Neutrophil (primary cell): ENCODE measurements around the gene ARMC3.

Experiments
- H3K27ac ChIP-seq: fragments of 200-600 bp; sonication (generic); 2 replicates; pipeline ENCODE4 v1.5.1; 2016; ENCODE audit warnings: mild to moderate bottlenecking, moderate library complexity
- H3K27me3 ChIP-seq: fragments of 200-600 bp; sonication (generic); 2 replicates; pipeline ENCODE4 v1.6.0; 2016; ENCODE audit warnings: mild to moderate bottlenecking
- H3K36me3 ChIP-seq: fragments of 200-600 bp; sonication (generic); 2 replicates; pipeline ENCODE4 v1.5.1; 2017
- H3K4me1 ChIP-seq, 2 experiments: fragments of 200-600 bp in 1 of 2; sonication (generic) in 1 of 2; 1 replicate in 1 of 2; 2 replicates in 1 of 2; pipeline versions ENCODE4 v1.5.1 to v1.6.1; 2013 to 2016; ENCODE audit warnings: low read depth in 1 of 2, low read length in 1 of 2, mild to moderate bottlenecking in 1 of 2, moderate library complexity in 1 of 2; ENCODE audit not compliant: control insufficient read depth in 1 of 2, insufficient read depth in 1 of 2
- H3K4me3 ChIP-seq, 2 experiments: fragments of 200-600 bp in 1 of 2; sonication (generic) in 1 of 2; 1 replicate in 1 of 2; 2 replicates in 1 of 2; pipeline ENCODE4 v1.5.1; 2013 to 2016; ENCODE audit warnings: low read depth in 1 of 2, low read length in 1 of 2, mild to moderate bottlenecking in 1 of 2, moderate library complexity in 1 of 2
- H3K9me3 ChIP-seq: fragments of 200-600 bp; sonication (generic); 2 replicates; pipeline ENCODE4 v1.5.1; 2016
- TF ChIP-seq, protein P1 (sequence below): fragments of 200-600 bp; sonication (generic); IDR thresholded peaks from 2 replicates; pipeline ENCODE4 v1.5.1; 2016; ENCODE audit warnings: antibody characterized with exemption

Gene ARMC3

DNA sequence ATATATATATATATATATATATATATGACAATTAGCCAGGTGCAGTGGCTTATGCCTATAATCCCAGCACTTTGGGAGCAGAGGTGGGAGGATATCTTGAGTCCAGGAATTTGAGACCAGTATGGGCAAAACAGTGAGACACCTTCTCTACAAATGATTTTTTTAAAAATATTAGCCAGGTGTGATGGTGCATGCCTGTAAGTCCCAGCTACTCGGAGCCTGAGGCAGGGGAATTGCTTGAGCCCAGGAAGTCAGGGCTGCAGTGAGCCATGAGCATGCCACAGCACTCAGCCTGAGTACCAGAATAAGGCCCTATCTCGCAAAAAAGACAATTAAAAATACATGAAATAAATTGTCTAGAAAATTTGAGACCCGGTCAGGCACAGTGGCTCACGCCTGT, 120.3 kb downstream of the ARMC3 start:
- no peak overlapping the region for H3K27ac ChIP-seq
- no peaks in the 10 kb centered on the region for H3K27me3 ChIP-seq
- no peaks in the 10 kb centered on the region for H3K9me3 ChIP-seq
- TF ChIP-seq, protein P1, sequence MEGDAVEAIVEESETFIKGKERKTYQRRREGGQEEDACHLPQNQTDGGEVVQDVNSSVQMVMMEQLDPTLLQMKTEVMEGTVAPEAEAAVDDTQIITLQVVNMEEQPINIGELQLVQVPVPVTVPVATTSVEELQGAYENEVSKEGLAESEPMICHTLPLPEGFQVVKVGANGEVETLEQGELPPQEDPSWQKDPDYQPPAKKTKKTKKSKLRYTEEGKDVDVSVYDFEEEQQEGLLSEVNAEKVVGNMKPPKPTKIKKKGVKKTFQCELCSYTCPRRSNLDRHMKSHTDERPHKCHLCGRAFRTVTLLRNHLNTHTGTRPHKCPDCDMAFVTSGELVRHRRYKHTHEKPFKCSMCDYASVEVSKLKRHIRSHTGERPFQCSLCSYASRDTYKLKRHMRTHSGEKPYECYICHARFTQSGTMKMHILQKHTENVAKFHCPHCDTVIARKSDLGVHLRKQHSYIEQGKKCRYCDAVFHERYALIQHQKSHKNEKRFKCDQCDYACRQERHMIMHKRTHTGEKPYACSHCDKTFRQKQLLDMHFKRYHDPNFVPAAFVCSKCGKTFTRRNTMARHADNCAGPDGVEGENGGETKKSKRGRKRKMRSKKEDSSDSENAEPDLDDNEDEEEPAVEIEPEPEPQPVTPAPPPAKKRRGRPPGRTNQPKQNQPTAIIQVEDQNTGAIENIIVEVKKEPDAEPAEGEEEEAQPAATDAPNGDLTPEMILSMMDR: no peak
- H3K4me3 ChIP-seq: no peak overlapping the region
- H3K36me3 ChIP-seq: no peaks in the 10 kb centered on the region
- H3K4me1 ChIP-seq: no peaks in the 10 kb centered on the region

DNA sequence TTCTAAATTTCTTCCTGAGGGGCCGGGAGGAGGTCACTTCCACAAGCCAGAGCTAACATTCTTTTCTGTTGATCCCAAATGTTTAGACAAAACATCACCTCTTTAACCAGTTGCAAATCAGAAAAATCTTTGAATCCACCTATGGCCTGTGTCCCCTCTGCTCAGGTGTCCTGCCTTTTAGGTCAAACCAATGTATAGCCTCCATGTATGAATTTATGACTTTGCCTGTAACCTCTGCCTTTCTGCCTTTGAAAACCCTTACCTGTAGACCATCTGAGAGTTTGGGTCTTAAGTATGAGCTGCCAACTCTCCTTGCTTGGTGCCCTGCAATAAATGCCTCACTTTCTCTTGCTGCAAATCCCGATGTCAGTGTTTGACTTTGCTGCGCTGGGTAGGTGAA, 123.4 kb downstream of the ARMC3 start:
- no peaks in the 10 kb centered on the region for H3K27me3 ChIP-seq
- H3K4me3 ChIP-seq: no peak overlapping the region
- H3K4me1 ChIP-seq: no peaks in the 10 kb centered on the region
- TF ChIP-seq, protein P1: no peak
- H3K9me3 ChIP-seq: no peaks in the 10 kb centered on the region
- no peaks in the 10 kb centered on the region for H3K36me3 ChIP-seq
- no peak overlapping the region for H3K27ac ChIP-seq

DNA sequence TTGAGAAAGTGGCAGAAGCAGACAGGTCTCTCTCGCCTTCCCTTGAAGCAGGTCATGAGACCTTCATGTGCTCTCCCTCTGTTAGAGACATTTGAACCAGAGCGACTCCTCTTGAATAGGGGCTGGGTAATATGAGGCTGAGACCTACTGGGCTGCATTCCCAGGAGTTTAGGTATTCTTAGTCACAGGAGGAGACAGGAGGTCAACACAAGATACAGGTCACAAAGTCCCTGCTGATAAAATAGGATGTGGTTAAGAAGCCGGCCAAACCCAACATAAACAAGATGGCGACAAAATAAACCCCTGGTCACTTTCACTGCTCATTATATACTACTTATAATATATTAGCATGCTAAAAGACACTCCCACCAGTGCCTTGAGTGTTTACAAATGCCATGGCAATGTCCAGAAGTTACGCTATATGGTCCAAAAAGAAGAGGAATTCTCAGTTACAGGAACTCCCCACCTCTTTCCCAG, 124.0 kb downstream of the ARMC3 start:
- H3K27ac ChIP-seq: no peak overlapping the region
- no peaks in the 10 kb centered on the region for H3K4me1 ChIP-seq
- H3K9me3 ChIP-seq: no peaks in the 10 kb centered on the region
- no peaks in the 10 kb centered on the region for H3K27me3 ChIP-seq
- TF ChIP-seq, protein P1: no peak
- no peak overlapping the region for H3K4me3 ChIP-seq
- H3K36me3 ChIP-seq: no peaks in the 10 kb centered on the region

DNA sequence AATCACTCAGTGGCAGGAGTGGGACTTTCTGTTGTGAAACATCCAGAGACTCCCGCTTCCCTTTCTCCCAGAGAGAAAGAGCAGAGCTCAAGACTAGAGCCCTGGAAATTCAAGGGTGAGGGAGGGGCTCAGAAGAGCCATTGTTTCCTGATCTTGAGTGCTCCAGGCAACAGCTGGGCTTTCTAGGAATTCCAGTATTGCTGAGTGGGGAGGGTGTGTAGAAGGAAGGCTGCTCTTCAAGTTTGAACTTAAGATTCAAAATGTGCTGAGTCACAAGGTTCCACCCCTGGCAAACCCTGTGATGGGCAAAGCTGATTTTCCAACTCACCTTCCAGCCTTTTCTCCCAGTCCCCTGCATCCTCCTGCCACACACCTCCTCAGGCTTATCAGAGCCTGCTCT, 125.2 kb downstream of the ARMC3 start:
- no peak overlapping the region for H3K4me3 ChIP-seq
- H3K27me3 ChIP-seq: no peaks in the 10 kb centered on the region
- H3K27ac ChIP-seq: no peak overlapping the region
- H3K4me1 ChIP-seq: no peaks in the 10 kb centered on the region
- no peaks in the 10 kb centered on the region for H3K9me3 ChIP-seq
- TF ChIP-seq, protein P1: no peak
- H3K36me3 ChIP-seq: no peaks in the 10 kb centered on the region

DNA sequence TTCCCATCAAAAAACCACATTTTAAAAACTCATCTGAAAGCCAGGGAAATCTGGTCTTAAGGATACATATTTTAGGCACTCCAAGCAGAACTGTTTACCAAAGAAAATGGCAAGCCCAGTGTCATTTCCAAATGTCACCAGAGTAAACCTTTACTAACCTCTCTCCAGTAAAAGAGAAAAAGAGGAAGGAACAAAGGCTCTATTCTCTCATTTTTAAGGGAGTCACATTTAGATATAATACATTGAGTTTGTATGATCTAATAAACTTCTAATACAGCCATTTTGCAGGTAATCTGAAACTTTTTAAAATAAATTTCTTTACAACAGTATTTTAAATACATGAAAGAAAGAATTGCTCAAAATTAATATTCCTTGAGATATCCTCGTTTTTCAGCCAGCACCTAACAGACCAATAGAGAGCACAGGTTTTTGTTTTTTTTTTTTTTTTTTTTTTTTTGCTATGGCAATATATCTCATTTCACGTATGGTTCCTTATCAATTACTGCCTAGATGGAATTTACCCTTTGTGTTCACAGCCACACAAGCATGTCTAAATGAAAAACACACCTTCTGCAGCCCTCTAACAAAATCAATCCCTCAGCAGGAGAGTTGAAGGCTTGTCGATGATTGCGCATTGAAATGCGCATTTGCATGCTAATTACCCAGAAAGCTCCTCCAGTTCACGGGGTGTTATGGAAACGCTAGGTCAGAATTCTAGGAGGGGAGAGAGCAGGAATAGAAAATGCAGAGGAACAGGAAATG, 127.8 kb downstream of the ARMC3 start:
- H3K27me3 ChIP-seq: no peaks in the 10 kb centered on the region
- TF ChIP-seq, protein P1: no peak
- H3K4me3 ChIP-seq: no peak overlapping the region
- H3K9me3 ChIP-seq: no peaks in the 10 kb centered on the region
- no peaks in the 10 kb centered on the region for H3K4me1 ChIP-seq
- no peak overlapping the region for H3K27ac ChIP-seq
- no peaks in the 10 kb centered on the region for H3K36me3 ChIP-seq
